ENCODE data around the gene NCAM2.
A peak's percentile ranks its signal among the peaks of the same experiment; 100 is the strongest.

Gene NCAM2

GRCh38 chr21:20997636-20998455, at the start of gene NCAM2:
NCAM2 (plus strand) TSS chr21:20998409.
- peak; percentile 78 for DNase-seq

- DNase-seq = no peak
Observed at GRCh38 chr21:20949884-20950283, 48.3 kb upstream of the NCAM2 start.

DNA sequence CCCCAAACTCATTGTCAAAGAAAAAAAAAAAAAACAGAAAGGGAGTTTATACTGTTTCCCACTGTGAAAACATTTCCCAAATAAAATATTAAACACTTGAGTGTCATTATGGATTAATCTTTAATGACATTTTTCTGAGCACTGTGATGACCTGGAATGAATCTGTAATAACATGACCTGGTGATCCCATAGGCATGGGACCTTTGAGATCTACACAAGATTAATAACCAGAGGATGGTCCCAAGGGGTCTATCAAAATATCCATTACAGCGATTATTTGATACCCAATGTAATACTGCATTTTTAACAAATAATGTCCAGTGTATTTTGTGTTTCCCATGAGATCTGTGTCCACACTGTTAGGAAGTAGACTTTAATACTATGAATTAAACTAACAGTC, 32.4 kb upstream of the NCAM2 start:
- DNase-seq = no peak

DNA sequence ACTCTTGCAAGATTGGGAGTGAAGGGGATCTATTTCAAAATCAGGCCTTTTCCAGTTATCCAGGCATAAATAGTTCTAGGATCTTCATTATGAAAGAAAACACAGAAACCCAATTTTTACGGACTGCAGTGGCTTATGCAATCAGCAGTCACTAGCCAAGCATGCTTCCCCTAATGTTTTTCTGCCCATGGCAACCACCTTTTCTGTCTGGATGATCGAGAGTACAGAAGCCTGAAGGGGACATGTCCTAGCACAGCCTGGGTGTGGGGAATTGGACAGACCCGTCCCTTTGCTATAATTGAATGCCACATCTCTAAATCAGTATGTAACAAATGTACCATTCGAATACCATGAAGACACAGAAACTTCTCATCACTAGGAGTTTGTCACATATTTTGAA, 29.8 kb upstream of the NCAM2 start:
- DNase-seq = no peak

- DNase-seq = no peak
Observed at GRCh38 chr21:20970691-20971090, 27.5 kb upstream of the NCAM2 start.

- DNase-seq = peak; percentile 9
Observed at GRCh38 chr21:20971296-20971921, 26.8 kb upstream of the NCAM2 start.

- no peak for DNase-seq
Observed at GRCh38 chr21:20994790-20995189, 3.4 kb upstream of the NCAM2 start.

- no peak for DNase-seq
Observed at GRCh38 chr21:20996421-20997310, 1.5 kb upstream of the NCAM2 start.

DNA sequence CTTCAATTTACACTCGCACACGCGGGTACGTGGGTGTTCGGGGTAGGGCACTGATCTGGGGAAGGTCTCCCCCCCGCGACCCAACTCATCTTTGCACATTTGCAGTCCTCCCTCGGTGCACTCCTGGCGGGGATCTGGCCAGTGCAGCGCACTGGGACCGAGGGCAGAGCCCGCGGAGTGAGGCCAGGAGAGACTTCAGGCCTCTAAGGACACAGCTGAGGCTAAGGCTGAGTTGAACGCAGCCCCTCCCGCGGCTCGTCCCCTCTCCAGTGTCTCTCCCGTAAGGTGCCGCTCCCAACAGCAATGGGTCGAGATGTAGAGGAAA, 936 bp upstream of the NCAM2 start:
- DNase-seq = no peak

GRCh38 chr21:20998456-20998789, 214 bp downstream of the NCAM2 start:
- no peak for DNase-seq

DNA sequence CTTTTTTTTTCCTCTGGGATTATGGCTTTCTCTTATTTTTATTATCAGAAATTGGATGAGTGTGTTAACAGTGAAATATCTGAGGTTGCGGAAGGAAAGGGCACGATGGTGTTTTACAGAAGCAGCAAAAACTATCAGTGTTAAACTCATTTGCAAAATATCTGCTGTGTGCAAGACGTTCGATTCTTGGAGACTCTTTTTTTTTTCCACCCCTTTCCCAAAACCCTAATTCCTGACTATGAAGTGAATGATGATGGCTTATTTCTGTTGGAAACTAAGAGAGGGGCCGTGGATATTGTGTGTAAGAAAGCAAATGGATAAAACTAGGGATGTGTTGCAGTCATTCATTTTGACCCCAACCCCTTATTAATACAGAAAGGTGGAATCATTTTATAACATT, 677 bp downstream of the NCAM2 start:
- no peak for DNase-seq

DNA sequence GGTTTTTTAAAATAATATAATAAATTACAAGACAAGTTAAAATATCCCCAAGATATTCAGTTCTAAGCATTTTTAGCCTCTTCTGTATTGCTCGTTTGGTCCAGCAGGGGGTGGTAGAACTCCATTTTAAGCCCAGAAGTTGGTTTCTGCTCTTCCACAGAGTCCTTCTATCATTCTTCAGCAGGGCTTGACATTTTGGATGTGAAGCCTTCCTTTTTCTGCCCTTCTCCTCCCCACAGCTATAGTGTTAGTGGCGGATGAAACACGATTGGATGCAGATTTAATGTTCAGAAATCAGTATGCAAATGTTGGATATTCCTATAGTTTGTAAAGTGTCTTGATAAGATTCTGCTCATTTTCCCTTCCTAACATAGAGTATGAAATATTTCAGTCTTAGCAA, 1.4 kb downstream of the NCAM2 start:
- no peak for DNase-seq

- no peak for DNase-seq
Observed at GRCh38 chr21:21000591-21001175, 2.5 kb downstream of the NCAM2 start.

DNA sequence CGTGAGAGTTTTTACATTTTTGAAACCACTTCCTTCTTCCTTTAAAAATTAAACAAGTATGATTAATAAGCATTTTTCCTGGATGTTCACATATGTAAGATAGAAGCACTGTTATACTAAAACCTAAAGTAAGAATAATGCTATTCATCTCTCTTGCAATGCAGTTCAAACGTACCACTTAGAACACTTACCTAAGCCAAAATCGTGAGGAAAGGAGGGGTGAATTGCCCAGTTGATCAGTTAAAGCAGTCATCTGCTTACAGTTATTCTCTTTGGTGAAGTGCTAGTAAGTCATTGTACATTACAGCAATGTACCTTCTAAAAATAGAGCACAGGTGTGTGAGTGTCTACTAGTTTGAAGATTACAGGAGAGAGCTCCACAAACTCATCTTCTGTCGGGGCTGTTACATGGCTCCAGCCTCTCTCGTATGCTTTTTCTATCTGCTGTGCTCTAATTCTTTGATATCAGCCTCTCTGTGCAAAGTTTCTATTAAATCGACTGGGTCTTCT, 3.4 kb downstream of the NCAM2 start:
- DNase-seq = no peak

DNA sequence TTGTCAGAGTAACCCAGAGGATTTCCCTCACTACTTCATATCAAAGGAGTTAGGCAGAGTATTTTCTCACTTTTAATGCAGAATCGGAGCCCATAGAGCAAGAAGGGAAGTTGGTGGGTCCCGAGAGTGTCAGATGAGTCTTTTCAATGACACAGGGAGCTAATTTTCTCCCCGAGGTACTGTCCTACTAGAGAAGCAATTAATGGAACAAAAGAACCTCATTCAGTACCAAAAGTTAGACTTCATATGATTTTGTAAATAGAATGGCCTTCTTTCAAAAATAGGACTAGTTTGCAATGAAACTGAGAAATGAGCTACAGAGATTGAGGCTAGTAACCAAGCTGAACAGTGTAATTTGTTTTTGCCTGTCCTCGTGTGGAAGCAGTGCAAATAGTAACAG, 3.9 kb downstream of the NCAM2 start:
- no peak for DNase-seq

GRCh38 chr21:21003701-21004100, 5.5 kb downstream of the NCAM2 start:
- no peak for DNase-seq

DNA sequence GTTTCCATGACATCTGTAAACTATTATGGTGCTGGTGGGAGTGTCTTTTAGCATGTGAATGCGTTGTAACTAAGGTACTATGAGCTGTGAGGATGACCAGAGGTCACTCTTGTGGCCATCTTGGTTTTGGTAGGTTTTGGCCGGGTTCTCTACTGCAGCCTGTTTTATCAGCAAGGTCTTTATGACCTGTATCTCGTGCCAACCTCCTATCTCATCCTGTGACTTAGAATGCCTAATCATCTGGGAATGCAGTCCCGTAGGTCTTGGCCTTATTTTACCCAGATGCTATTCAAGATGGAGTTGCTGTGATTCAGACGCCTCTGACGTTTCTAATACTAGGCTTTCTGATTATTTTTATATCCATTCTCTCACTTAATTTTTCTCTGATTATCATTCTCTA, 9.4 kb downstream of the NCAM2 start:
- no peak for DNase-seq

GRCh38 chr21:21010228-21010627, 12.0 kb downstream of the NCAM2 start:
- DNase-seq = no peak

GRCh38 chr21:21010698-21011097, 12.5 kb downstream of the NCAM2 start:
- no peak for DNase-seq

DNA sequence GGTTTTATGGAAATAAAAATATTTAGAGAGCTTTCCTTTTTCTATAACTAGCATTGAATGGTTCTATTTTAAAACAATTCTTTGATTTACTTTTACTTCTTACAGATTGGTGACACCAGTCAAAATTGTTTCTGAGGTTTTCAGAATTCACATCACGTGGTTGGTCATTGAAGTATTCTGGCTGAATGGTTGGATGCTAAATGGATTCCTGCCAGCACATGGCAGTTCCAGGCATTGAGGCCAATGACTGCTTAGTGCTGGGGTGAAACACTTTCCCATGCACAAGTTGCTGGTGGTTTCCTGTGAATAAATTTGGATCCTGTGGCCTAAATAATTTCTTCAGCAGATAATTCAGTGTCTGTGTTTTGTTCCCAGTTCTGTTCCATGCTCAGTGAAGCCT, 20.6 kb downstream of the NCAM2 start:
- no peak for DNase-seq

- no peak for DNase-seq
Observed at GRCh38 chr21:21019681-21020080, 21.5 kb downstream of the NCAM2 start.

- no peak for DNase-seq
Observed at GRCh38 chr21:21025742-21026141, 27.5 kb downstream of the NCAM2 start.

- DNase-seq = no peak
Observed at GRCh38 chr21:21028275-21028820, 30.1 kb downstream of the NCAM2 start.

Measured in NCI-H510A (cell line).